Measurements from ENCODE around the gene SLITRK5. TPM values are rescaled to one million over a fixed set of nuclear protein-coding genes. Genes with fewer than 3 reads are reported as not detected.

The SLITRK5 gene
- polyA plus RNA-seq, 1 experiment, result 0.04 TPM

DNA sequence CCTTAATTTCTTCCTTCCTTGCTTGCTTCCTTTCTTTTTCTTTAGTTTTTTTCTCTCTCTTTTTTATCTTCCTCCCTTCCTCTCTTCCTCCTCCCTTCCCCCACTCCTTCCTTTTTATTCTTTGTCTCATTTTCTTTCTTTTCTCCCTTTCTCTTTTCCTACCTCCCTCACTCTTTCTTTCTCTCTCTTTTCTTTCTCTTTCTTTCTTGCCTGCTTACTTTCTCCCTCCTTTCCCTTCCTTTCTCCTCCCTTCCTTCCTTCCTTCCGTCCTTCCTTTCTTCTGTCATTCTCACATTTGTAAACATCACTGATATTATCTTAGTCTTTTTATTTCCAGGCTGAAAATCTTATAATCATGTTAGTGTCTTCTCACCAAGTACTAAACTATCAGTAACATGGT, 38.8 kb downstream of the SLITRK5 start:
- H3K4me3 ChIP-seq (ENCODE audit: low read depth, low read length), result no peak overlapping the region
- TF ChIP-seq, protein P1, sequence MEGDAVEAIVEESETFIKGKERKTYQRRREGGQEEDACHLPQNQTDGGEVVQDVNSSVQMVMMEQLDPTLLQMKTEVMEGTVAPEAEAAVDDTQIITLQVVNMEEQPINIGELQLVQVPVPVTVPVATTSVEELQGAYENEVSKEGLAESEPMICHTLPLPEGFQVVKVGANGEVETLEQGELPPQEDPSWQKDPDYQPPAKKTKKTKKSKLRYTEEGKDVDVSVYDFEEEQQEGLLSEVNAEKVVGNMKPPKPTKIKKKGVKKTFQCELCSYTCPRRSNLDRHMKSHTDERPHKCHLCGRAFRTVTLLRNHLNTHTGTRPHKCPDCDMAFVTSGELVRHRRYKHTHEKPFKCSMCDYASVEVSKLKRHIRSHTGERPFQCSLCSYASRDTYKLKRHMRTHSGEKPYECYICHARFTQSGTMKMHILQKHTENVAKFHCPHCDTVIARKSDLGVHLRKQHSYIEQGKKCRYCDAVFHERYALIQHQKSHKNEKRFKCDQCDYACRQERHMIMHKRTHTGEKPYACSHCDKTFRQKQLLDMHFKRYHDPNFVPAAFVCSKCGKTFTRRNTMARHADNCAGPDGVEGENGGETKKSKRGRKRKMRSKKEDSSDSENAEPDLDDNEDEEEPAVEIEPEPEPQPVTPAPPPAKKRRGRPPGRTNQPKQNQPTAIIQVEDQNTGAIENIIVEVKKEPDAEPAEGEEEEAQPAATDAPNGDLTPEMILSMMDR (IDR thresholded peaks at IDR 0.05; ENCODE audit: low read depth, low read length), result no peak
- no peaks in the 10 kb centered on the region for H3K27me3 ChIP-seq (ENCODE audit: control insufficient read depth, insufficient read depth, low read length)
- ChIA-PET POLR2A (no interaction called here), CTCF (no interaction called here)
- H3K9me3 ChIP-seq (ENCODE audit: control insufficient read depth, insufficient read depth, low read length), result no peaks in the 10 kb centered on the region
- no peak overlapping the region for H3K27ac ChIP-seq (ENCODE audit: low read depth, low read length)
- no peak for DNase-seq (ENCODE audit: low read depth, low spot score)

DNA sequence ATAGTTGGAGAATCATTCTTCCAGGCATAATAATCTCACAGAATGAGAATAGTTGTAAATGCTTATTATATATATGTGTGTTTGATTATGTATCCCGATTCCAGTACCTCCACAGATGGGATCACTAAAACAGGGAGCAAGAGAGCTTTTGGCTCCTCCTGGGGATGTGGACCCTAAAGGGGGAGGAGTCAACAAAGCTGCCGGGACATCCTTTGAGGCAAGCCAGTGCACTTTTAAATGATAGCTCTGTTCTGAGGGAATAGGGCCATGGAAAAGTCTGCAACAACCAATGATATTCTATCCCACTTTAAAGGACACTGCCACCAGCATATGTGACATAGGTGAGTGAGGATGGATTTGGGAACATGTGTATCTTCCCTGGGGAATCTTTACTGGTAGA, 40.8 kb downstream of the SLITRK5 start:
- H3K27me3 ChIP-seq (ENCODE audit: control insufficient read depth, insufficient read depth, low read length), result no peaks in the 10 kb centered on the region
- TF ChIP-seq, protein P1 (IDR thresholded peaks at IDR 0.05; ENCODE audit: low read depth, low read length), result no peak
- no peaks in the 10 kb centered on the region for H3K9me3 ChIP-seq (ENCODE audit: control insufficient read depth, insufficient read depth, low read length)
- POLR2A ChIA-PET, result no interaction called here
- no peak for DNase-seq (ENCODE audit: low read depth, low spot score)
- no peak overlapping the region for H3K4me3 ChIP-seq (ENCODE audit: low read depth, low read length)
- no peak overlapping the region for H3K27ac ChIP-seq (ENCODE audit: low read depth, low read length)
- CTCF ChIA-PET, result interaction anchor here (0.7 kb wide), 1 partner anchor 354 kb away, joined by 4 read pairs; no protein-coding TSS in a partner anchor

All from AG04450 (cell line).